ENCODE data around the gene GLCE.

DNA sequence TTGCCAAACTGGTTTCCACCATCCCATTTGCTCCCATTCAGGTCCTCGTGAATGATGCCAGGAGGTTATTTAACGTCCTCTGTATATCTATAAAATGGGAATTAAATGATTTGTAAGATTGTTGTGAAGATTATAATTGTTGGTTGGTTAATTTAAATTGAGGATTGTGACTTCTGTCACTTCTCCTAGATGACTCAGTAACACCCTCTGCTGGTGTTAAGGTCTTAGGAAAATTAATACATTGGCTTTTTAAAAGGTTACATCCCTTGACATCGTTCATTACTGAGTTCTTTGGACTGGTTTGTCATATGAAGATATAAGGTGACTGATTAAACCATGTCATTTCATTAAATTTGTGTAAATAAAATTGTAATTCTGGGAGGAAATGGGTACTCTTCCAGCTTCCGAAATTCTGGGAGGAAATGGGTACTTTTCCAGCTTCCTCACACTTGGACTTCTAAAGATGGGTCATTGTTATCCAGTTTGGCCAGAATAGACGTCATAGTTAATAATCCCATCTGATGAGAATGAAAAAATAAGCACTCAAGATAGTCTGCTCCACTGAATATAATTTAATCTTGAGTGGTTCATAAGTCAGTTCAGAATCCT is 105.0 kb downstream of the GLCE start:
- TF ChIP-seq, protein P1, sequence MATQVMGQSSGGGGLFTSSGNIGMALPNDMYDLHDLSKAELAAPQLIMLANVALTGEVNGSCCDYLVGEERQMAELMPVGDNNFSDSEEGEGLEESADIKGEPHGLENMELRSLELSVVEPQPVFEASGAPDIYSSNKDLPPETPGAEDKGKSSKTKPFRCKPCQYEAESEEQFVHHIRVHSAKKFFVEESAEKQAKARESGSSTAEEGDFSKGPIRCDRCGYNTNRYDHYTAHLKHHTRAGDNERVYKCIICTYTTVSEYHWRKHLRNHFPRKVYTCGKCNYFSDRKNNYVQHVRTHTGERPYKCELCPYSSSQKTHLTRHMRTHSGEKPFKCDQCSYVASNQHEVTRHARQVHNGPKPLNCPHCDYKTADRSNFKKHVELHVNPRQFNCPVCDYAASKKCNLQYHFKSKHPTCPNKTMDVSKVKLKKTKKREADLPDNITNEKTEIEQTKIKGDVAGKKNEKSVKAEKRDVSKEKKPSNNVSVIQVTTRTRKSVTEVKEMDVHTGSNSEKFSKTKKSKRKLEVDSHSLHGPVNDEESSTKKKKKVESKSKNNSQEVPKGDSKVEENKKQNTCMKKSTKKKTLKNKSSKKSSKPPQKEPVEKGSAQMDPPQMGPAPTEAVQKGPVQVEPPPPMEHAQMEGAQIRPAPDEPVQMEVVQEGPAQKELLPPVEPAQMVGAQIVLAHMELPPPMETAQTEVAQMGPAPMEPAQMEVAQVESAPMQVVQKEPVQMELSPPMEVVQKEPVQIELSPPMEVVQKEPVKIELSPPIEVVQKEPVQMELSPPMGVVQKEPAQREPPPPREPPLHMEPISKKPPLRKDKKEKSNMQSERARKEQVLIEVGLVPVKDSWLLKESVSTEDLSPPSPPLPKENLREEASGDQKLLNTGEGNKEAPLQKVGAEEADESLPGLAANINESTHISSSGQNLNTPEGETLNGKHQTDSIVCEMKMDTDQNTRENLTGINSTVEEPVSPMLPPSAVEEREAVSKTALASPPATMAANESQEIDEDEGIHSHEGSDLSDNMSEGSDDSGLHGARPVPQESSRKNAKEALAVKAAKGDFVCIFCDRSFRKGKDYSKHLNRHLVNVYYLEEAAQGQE (IDR thresholded peaks at IDR 0.05; ENCODE audit: low read depth) = no peak
- TF ChIP-seq YY1 (IDR thresholded peaks at IDR 0.05; ENCODE audit: low read depth) = no peak
- no peak for TF ChIP-seq CEBPB (IDR thresholded peaks at IDR 0.05)
- TF ChIP-seq CREB1 (IDR thresholded peaks at IDR 0.05; ENCODE audit: low read depth) = no peak
- TF ChIP-seq, protein P2, sequence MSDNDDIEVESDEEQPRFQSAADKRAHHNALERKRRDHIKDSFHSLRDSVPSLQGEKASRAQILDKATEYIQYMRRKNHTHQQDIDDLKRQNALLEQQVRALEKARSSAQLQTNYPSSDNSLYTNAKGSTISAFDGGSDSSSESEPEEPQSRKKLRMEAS (IDR thresholded peaks at IDR 0.05) = no peak
- TF ChIP-seq TAF1 (IDR thresholded peaks at IDR 0.05; ENCODE audit: low read depth) = no peak
- no peak for TF ChIP-seq EP300 (IDR thresholded peaks at IDR 0.05; ENCODE audit: borderline replicate concordance)
